Activated CD8-positive, alpha-beta T cell treated with anti-CD3 and anti-CD28 coated beads, Interleukin-2, amount 10 ng/mL, durations not matched to agents 7 days and 5 days (primary cell): ENCODE measurements around the gene NT5DC3. TPM values are rescaled to one million over a fixed set of nuclear protein-coding genes. Genes with fewer than 3 reads are reported as not detected.

Source experiments
- ATAC-seq: fragments of 150-1000 bp; cut with Tn5 transposase; one replicate; pipeline ENCODE4 v1.10.0; 2021; ENCODE audit warnings: moderate library complexity
- CTCF ChIA-PET: fragments of 350-600 bp; sonication (Branson Sonifier 250); formaldehyde crosslinking; loops from one replicate; lab custom pipeline; 2021; ENCODE audit warnings: antibody characterized with exemption; lab: Charles Lee
- POLR2A ChIA-PET: fragments of 350-600 bp; sonication (Branson Sonifier 250); formaldehyde crosslinking; loops from one replicate; lab custom pipeline; 2021; ENCODE audit warnings: antibody characterized with exemption; lab: Charles Lee
- DNase-seq: peaks from one replicate; pipeline ENCODE4 v3.0.0-alpha.2; 2020
- H3K27ac Mint-ChIP-seq: one replicate; pipeline ENCODE4 v1.8.0; 2021; ENCODE audit warnings: mild to moderate bottlenecking, mixed read lengths
- H3K27me3 Mint-ChIP-seq: one replicate; pipeline ENCODE4 v1.8.0; 2021; ENCODE audit warnings: low read depth, mixed read lengths
- H3K36me3 Mint-ChIP-seq: one replicate; pipeline ENCODE4 v1.8.0; 2021; ENCODE audit warnings: low read depth, mixed read lengths
- H3K4me1 Mint-ChIP-seq: one replicate; pipeline ENCODE4 v1.8.0; 2021; ENCODE audit warnings: low read depth, mixed read lengths
- H3K4me3 Mint-ChIP-seq: one replicate; pipeline ENCODE4 v1.8.0; 2021; ENCODE audit warnings: mild to moderate bottlenecking, mixed read lengths
- H3K9me3 Mint-ChIP-seq: one replicate; pipeline ENCODE4 v1.8.0; 2022; ENCODE audit warnings: mixed read lengths; ENCODE audit not compliant: insufficient read depth
- total RNA-seq, 2 experiments: library from RNA; stranded (reverse); gene quantifications; one replicate each; pipeline ENCODE4 v1.2.3, GENCODE V29; 2021

The NT5DC3 gene
- 1 to 10 TPM; 3.1 to 3.3 TPM for total RNA-seq

DNA sequence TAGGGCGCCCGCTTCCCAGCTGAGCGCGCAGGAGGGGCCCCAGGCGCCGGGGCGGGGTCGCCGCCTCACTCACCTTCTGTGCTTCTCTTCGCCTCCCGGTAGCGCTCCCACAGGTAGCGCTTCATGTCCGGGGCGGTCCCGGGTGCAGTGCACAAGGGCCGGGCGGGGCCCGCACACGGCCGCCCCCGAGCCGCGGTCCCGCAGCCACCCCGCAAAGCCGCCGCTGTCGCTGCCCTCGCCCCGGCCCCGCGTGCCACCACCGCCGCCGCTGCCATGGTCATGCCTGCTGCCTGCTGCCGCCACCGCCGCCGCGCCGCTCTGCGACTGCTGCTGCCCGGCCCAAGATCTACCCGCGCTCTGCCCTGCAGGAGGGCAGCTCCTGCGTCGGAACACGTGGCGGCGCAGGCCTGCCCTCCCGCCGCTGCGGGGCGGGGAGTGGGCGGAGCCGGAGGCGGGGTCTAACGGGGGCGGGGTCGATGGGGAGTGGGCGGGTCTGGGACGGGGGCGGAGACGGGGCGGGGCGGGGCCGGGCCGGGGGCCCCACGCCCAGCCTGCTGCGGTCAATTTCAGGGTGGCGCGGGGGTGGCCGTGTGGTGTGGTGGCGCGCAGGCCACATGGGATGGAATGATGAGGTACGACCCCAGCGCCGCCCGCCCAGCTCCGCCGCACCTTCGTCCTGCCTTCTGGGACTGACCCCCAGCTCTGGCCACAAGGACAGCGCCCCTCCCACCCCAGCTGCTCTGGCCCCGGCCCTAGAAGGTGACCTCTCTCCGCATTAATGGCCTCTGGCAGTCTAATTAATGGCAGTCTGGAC, at the start of gene NT5DC3:
Gene NT5DC3 (minus strand): TSS at position 359 of the 814 bp plus-strand sequence. CDS start 78 bp downstream, at position 281.
- ATAC-seq (peak; percentile 93), DNase-seq (peak; percentile 83)
- no peaks in the 10 kb centered on the region for H3K36me3 Mint-ChIP-seq
- ChIA-PET CTCF (interaction anchor here (0.6 to 1.3 kb wide), 3 partner anchors 11 to 43 kb away, joined by 3 read pairs; no protein-coding TSS in a partner anchor), POLR2A (interaction anchor here (0.9 to 1.5 kb wide), 4 partner anchors 10 to 297 kb away, joined by 3 to 4 read pairs (median 4); partner anchors contain the start of gene NFYB)
- peak within 1 kb of the TSS; percentile 40 for H3K27ac Mint-ChIP-seq
- peak within 1 kb of the TSS; percentile 75 for H3K4me3 Mint-ChIP-seq
- H3K27me3 Mint-ChIP-seq, result peaks cover 23% of the 10 kb centered on the region
- no peaks in the 10 kb centered on the region for H3K9me3 Mint-ChIP-seq
- peaks cover 18% of the 10 kb centered on the region for H3K4me1 Mint-ChIP-seq

DNA sequence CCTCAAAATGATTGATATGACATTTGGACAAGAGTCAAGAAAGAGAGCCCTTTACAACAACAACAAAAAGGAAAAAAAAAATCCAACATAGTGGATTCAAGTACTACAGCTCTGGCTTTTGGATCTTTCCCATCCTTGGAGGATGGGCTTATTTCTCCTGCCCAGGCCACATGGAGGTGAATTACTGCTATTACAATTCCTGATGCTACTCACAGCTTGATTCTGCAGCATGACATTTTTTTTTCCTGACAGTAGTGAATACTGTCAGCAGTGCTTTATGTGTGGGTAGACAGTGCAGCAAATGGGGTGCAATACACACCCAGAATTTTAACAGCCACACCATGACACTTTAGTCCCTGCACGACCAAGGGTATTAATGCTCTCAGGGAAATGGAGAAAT, 46.7 kb upstream of the NT5DC3 start:
- H3K27me3 Mint-ChIP-seq, result no peaks in the 10 kb centered on the region
- H3K4me1 Mint-ChIP-seq, result peaks cover 12% of the 10 kb centered on the region
- ATAC-seq (no peak), DNase-seq (no peak)
- ChIA-PET POLR2A (interaction anchor here (1.0 kb wide), 1 partner anchor 69 kb away, joined by 3 read pairs; no protein-coding TSS in a partner anchor), CTCF (interaction anchor here (0.6 to 3.5 kb wide), 3 partner anchors 9 to 221 kb away, joined by 3 to 18 read pairs (median 3); no protein-coding TSS in a partner anchor)
- no peaks in the 10 kb centered on the region for H3K9me3 Mint-ChIP-seq
- no peak overlapping the region for H3K27ac Mint-ChIP-seq
- H3K4me3 Mint-ChIP-seq, result no peak overlapping the region
- no peaks in the 10 kb centered on the region for H3K36me3 Mint-ChIP-seq

DNA sequence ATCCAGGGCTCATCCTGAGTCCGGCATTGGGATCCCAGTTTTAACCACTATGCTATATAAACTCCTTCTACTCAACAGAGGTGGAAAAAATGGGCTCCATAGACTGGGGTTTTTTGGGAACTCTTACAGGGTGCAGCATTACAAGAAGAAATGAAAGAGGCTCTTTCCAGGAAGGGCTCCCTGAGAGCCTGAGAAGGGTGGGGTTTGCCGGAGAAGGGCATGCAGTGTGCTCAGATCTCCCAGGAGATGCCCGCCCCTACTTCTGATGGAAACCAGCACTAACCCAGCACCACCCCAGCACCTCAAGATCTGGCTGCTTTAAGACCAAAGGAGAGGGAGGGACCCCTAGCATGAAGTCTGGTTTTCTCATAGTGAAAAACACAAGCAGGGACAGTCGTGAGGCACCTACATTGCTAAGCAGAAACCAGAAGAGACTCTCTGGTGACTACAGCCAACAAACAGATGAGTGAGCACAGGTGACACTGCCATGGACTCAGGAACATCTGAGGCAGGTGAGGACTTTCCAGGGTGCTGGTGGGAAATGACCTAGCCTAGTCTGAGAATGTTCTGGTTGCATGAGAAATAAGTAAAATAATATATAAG, 45.3 kb upstream of the NT5DC3 start:
- ChIA-PET POLR2A (no interaction called here), CTCF (interaction anchor here (1.0 kb wide), 1 partner anchor 80 kb away, joined by 3 read pairs; no protein-coding TSS in a partner anchor)
- H3K27me3 Mint-ChIP-seq, result no peaks in the 10 kb centered on the region
- DNase-seq (no peak), ATAC-seq (no peak)
- H3K4me3 Mint-ChIP-seq, result no peak overlapping the region
- peaks cover 17% of the 10 kb centered on the region for H3K4me1 Mint-ChIP-seq
- H3K27ac Mint-ChIP-seq, result no peak overlapping the region
- no peaks in the 10 kb centered on the region for H3K9me3 Mint-ChIP-seq
- no peaks in the 10 kb centered on the region for H3K36me3 Mint-ChIP-seq

DNA sequence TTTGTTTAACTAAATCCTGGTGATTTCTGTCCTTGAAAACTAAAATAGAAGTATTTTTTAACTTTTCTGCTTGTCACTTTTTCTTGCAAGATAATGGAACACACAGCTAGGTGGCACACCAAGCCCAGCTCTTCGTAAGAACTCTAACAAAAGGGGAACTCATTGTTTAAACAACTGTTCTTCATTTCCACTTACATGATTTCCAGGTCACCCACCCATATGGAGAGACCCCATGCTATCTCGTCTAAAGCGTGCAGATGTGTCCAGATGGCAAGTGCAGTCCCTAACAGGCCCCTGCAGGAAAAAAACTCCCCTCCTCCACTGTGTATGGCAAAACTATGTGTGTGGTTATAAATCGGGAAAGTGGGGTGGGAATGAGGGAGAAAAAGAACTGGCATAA, 43.3 kb upstream of the NT5DC3 start:
- Mint-ChIP-seq H3K4me3 (no peak overlapping the region), H3K27ac (no peak overlapping the region), H3K36me3 (no peaks in the 10 kb centered on the region), H3K27me3 (no peaks in the 10 kb centered on the region), H3K9me3 (no peaks in the 10 kb centered on the region), H3K4me1 (peaks cover 30% of the 10 kb centered on the region)
- DNase-seq, result peak; percentile 50
- CTCF ChIA-PET, result interaction anchor here (0.7 to 3.5 kb wide), 28 partner anchors 10 to 226 kb away, joined by 3 to 51 read pairs (median 4); partner anchors contain the start of genes NT5DC3 and TDG
- POLR2A ChIA-PET, result interaction anchor here (0.8 kb wide), 1 partner anchor 80 kb away, joined by 3 read pairs; no protein-coding TSS in a partner anchor
- no peak for ATAC-seq

DNA sequence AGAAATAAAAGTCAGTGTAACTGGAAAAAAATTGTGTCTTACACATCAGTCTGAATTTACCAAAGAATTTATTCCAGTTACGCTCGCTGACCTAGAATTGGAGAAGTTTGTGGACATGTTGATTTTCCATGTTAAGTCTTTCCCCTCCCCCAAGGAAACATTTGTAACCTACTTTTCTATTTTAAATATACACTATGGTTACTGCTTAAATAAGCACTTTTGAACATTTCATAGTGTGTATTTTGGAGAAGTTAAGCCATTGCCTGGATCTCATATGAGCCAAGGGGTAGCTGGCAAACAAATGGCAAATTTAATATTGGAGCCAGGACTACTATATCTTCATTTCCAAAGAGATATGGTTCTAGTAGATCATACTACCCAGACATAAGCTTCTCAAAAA, 42.9 kb upstream of the NT5DC3 start:
- no peaks in the 10 kb centered on the region for H3K27me3 Mint-ChIP-seq
- peaks cover 34% of the 10 kb centered on the region for H3K4me1 Mint-ChIP-seq
- POLR2A ChIA-PET, result interaction anchor here (0.8 to 1.5 kb wide), 2 partner anchors 46 to 81 kb away, joined by 3 to 4 read pairs; partner anchors contain the start of gene HSP90B1
- H3K36me3 Mint-ChIP-seq, result no peaks in the 10 kb centered on the region
- CTCF ChIA-PET, result interaction anchor here (0.7 to 3.5 kb wide), 28 partner anchors 11 to 226 kb away, joined by 3 to 51 read pairs (median 4); partner anchors contain the start of genes NT5DC3 and TDG
- DNase-seq (no peak), ATAC-seq (no peak)
- H3K9me3 Mint-ChIP-seq, result no peaks in the 10 kb centered on the region
- no peak overlapping the region for H3K27ac Mint-ChIP-seq
- H3K4me3 Mint-ChIP-seq, result no peak overlapping the region

DNA sequence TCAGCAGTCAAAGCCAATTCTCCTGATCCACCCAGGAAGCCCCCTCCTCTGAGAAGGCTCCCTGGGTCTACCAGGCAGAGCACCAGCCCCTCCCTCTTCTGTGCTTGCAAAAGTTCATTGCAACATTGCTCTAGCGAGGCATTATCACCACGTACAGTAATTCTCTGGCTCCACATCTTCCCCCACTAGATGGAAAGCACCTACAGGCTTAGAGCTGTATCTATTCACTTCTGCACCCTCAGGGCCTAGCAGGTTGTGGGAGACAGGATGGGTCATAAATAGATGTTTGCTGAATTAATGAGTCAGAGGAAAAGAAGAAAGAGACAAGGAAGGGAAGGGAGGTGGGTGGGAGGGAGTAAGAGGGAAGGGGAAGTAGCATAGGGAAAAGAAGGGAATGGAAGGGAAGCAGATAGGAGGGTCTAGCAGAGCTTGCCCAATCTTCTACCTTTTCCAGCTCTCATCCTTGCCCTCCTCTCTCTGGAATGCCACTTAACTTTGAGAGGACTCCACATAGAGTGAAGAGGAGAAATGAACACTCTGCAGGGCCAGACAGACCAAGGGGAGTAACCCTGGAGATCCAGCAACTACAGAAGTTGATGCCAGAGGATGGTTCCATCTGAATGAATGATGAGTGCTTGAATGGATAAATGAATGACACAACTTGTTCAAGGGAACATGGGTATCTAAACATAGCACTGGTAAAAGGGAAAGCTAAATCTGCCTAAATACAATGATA, 42.0 kb upstream of the NT5DC3 start:
- peaks cover 40% of the 10 kb centered on the region for H3K4me1 Mint-ChIP-seq
- DNase-seq (no peak), ATAC-seq (no peak)
- H3K27me3 Mint-ChIP-seq, result no peaks in the 10 kb centered on the region
- H3K4me3 Mint-ChIP-seq, result no peak overlapping the region
- H3K27ac Mint-ChIP-seq, result no peak overlapping the region
- POLR2A ChIA-PET, result interaction anchor here (1.5 kb wide), 1 partner anchor 47 kb away, joined by 4 read pairs; the partner anchor contains the start of gene HSP90B1
- H3K36me3 Mint-ChIP-seq, result no peaks in the 10 kb centered on the region
- CTCF ChIA-PET, result interaction anchor here (0.7 to 3.5 kb wide), 7 partner anchors 32 to 227 kb away, joined by 3 to 51 read pairs (median 6); no protein-coding TSS in a partner anchor
- H3K9me3 Mint-ChIP-seq, result no peaks in the 10 kb centered on the region

DNA sequence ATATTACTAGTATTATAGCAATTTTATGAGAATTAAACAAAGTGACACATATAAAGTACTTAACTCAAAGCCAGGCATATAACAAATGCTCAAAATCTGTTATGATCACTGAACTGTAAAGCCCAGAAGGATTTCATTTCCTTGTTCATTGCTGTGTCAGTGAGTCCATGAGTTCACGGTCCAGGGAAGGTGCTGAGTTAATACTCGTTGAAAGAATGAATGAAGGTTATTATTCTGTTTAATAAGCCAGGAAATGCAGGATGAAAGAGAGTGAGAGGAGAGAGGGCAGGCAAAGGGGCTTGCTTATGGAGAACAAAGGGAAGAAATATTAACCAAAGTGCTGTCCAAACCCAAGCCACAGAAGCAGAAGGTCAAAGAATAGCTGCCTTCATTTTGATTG, 40.2 kb upstream of the NT5DC3 start:
- Mint-ChIP-seq H3K4me3 (no peak overlapping the region), H3K27me3 (no peaks in the 10 kb centered on the region), H3K4me1 (peaks cover 41% of the 10 kb centered on the region), H3K9me3 (no peaks in the 10 kb centered on the region), H3K36me3 (no peaks in the 10 kb centered on the region), H3K27ac (no peak overlapping the region)
- DNase-seq (no peak), ATAC-seq (no peak)
- POLR2A ChIA-PET, result no interaction called here
- CTCF ChIA-PET, result interaction anchor here (0.8 to 3.5 kb wide), 3 partner anchors 216 to 407 kb away, joined by 3 to 51 read pairs (median 3); no protein-coding TSS in a partner anchor

DNA sequence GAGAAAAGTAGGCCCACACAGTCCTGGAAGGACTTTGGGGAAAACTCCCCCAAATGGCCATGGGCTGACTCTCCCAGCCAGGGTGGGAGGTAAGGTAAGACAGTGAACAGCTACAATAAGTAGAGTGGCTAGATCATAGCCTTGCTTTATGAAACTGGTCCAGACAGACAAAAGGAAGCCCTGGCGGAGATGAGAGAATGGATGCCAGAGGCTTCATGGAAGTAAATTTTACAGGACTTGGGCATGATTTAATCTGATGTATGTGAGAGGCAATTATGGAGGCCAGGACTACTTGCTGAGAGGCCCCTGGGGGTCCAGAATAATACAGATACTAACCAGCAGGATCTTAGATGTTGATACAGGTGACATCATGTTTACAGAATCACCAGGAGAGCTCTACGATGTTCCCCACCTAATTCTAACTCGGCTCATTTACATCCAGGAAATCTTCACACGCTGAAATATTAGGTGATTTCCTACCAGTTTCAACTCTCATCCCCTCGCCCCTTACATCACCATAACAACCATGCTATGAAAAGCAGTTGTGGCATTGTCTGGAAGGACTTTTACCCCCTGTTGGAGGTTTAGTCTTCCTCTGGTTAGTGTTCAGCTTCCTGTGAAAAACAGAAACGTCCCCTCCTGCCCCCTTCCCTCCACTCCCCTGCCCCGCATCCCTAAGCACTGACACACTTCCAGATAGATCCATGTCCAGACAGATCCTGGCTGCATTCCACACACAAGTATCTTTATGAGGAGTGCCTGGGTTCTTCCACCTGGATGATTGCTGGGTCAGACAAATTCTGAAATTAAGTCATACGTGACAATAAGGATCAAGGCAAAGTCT, 39.5 kb upstream of the NT5DC3 start:
- H3K27ac Mint-ChIP-seq, result no peak overlapping the region

DNA sequence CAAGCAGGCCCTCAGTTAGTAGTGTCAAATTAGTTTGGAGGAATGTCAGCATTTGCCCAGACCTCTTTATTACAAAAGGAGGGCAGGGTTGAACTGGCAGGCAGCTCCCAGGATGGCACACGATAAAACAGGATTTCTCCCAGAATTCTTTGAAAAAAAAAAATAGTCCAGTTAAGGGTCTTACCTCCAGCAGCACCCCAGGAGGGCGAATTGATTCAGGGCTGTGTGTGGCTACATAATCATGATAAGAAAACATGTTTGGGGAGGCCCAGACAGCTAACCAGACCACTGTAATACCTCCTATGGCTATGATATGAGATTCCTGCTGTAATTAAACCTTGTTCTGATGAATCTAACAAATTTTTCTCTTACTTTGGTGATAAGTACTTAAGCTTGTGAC, 38.8 kb upstream of the NT5DC3 start:
- POLR2A ChIA-PET, result interaction anchor here (0.7 to 1.0 kb wide), 3 partner anchors 28 to 77 kb away, joined by 3 to 6 read pairs (median 3); a partner anchor contains a TSS
- no peak overlapping the region for H3K4me3 Mint-ChIP-seq
- peak overlapping the region; percentile 28 for H3K27ac Mint-ChIP-seq
- H3K4me1 Mint-ChIP-seq, result peaks cover 40% of the 10 kb centered on the region
- CTCF ChIA-PET, result interaction anchor here (0.8 to 5.0 kb wide), 3 partner anchors 22 to 230 kb away, joined by 3 to 63 read pairs (median 3); no protein-coding TSS in a partner anchor
- DNase-seq, result no peak
- no peaks in the 10 kb centered on the region for H3K9me3 Mint-ChIP-seq
- H3K36me3 Mint-ChIP-seq, result no peaks in the 10 kb centered on the region
- no peak for ATAC-seq
- peaks cover 4% of the 10 kb centered on the region for H3K27me3 Mint-ChIP-seq

More for the DNA sequence above, 39.5 kb upstream of the NT5DC3 start:
- Mint-ChIP-seq H3K4me1 (peaks cover 40% of the 10 kb centered on the region), H3K9me3 (no peaks in the 10 kb centered on the region), H3K4me3 (no peak overlapping the region), H3K36me3 (no peaks in the 10 kb centered on the region), H3K27me3 (peaks cover 1% of the 10 kb centered on the region)
- POLR2A ChIA-PET, result interaction anchor here (0.8 to 1.0 kb wide), 2 partner anchors 66 to 76 kb away, joined by 3 to 6 read pairs; a partner anchor contains a TSS
- CTCF ChIA-PET, result interaction anchor here (0.8 to 5.0 kb wide), 5 partner anchors 22 to 408 kb away, joined by 3 to 63 read pairs (median 3); no protein-coding TSS in a partner anchor
- DNase-seq (no peak), ATAC-seq (peak; percentile 43)
